ENCODE results near the gene VPS37D.

Gene VPS37D

GRCh38 chr7:73646785-73647724 is 20.6 kb upstream of the VPS37D start (continued):
- TF ChIP-seq PRDM4 (tag by site-specific recombination; IDR thresholded peaks at IDR 0.05) = no peak
- no peak for TF ChIP-seq ZFHX2 (tag by site-specific recombination; conservative IDR thresholded peaks at IDR 0.05)
- no peak for TF ChIP-seq ZFP37 (tag by site-specific recombination; IDR thresholded peaks at IDR 0.05)

GRCh38 chr7:73647725-73648592 is 19.7 kb upstream of the VPS37D start:
- ChIA-PET POLR2A (no interaction called here), CTCF (no interaction called here)
- H3K4me1 ChIP-seq (ENCODE audit: control insufficient read depth, insufficient read depth, low read length) = no peaks in the 10 kb centered on the region
- H3K4me3 ChIP-seq (ENCODE audit: low read depth, low read length) = peak overlapping the region; percentile 34
- no peaks in the 10 kb centered on the region for H3K36me3 ChIP-seq (ENCODE audit: control insufficient read depth in 2 of 2, insufficient read depth in 1 of 2, low read length in 2 of 2)
- H3K9me3 ChIP-seq (ENCODE audit: control insufficient read depth, insufficient read depth, low read depth, low read length) = no peaks in the 10 kb centered on the region
- peak overlapping the region; percentile 50; the same call in 1 of the 2 replicates for H3K27ac ChIP-seq (ENCODE audit: extremely low read depth, low read depth, low read length)
- no peak for TF ChIP-seq ZNF792 (tag by site-specific recombination; IDR thresholded peaks at IDR 0.05)
- peak; percentile 55 for TF ChIP-seq ZNF335 (tag by site-specific recombination; conservative IDR thresholded peaks at IDR 0.05)
- TF ChIP-seq ZNF621 (tag by site-specific recombination; IDR thresholded peaks at IDR 0.05) = no peak
- TF ChIP-seq ZNF580 (tag by site-specific recombination; IDR thresholded peaks at IDR 0.05) = no peak
- TF ChIP-seq GLIS1 (tag by site-specific recombination; IDR thresholded peaks at IDR 0.05) = peak; percentile 81
- no peak for TF ChIP-seq ZFP37 (tag by site-specific recombination; IDR thresholded peaks at IDR 0.05)
- 0 out of 2 replicates have a peak, but pooled peaks have one; percentile 48 for TF ChIP-seq HIC1 (tag by site-specific recombination; IDR thresholded peaks at IDR 0.05)
- peak; percentile 99 for TF ChIP-seq PRDM1 (tag by site-specific recombination; IDR thresholded peaks at IDR 0.05)
- peak; percentile 95 for TF ChIP-seq ZNF366 (tag by site-specific recombination; conservative IDR thresholded peaks at IDR 0.05)
- TF ChIP-seq SETDB1 (IDR thresholded peaks at IDR 0.05; ENCODE audit: insufficient read length, low read length) = no peak
- peak; percentile 14; the same call in 1 of the 2 replicates for TF ChIP-seq SP2 (tag by site-specific recombination; IDR thresholded peaks at IDR 0.05)
- peak; percentile 70; the same call in 1 of the 2 replicates for TF ChIP-seq GLIS2 (tag by site-specific recombination; IDR thresholded peaks at IDR 0.05)
- peak; percentile 71 for TF ChIP-seq SP3 (tag by site-specific recombination; IDR thresholded peaks at IDR 0.05)
- peak; percentile 69; the same call in 1 of the 2 replicates for TF ChIP-seq ZNF596 (tag by site-specific recombination; IDR thresholded peaks at IDR 0.05)
- no peak for TF ChIP-seq ZNF677 (tag by site-specific recombination; IDR thresholded peaks at IDR 0.05)
- TF ChIP-seq ZNF449 (tag by site-specific recombination; IDR thresholded peaks at IDR 0.05) = no peak
- peak; percentile 56; the same call in 1 of the 2 replicates for TF ChIP-seq ZFHX2 (tag by site-specific recombination; conservative IDR thresholded peaks at IDR 0.05)
- TF ChIP-seq ZBTB8A (tag by site-specific recombination; IDR thresholded peaks at IDR 0.05) = peak; percentile 84
- no peak; the same call in 1 of the 2 replicates for TF ChIP-seq PRDM4 (tag by site-specific recombination; IDR thresholded peaks at IDR 0.05)
- TF ChIP-seq ZXDB (tag by site-specific recombination; IDR thresholded peaks at IDR 0.05) = no peak
- TF ChIP-seq TRIM28 (IDR thresholded peaks at IDR 0.05; ENCODE audit: borderline replicate concordance, low read length) = no peak
- no peak for TF ChIP-seq CTCF (tag by site-specific recombination; IDR thresholded peaks at IDR 0.05)

Measured in HEK293 (cell line).